Mesodermal cell (in vitro differentiated cells): ENCODE results near the gene GRAMD4.
"Not testable (repeated sequence)": the region's sequence is repeated elsewhere in the genome, so short reads cannot be mapped to it uniquely, and the experiment has no call there.

Experiments used
- H3K27ac ChIP-seq: 2 replicates; pipeline ENCODE4 v1.7.0; 2013; ENCODE audit warnings: mild to moderate bottlenecking, low read depth, low read length, moderate library complexity; ENCODE audit not compliant: severe bottlenecking
- H3K36me3 ChIP-seq: 2 replicates; pipeline ENCODE4 v1.7.1; 2013; ENCODE audit warnings: mild to moderate bottlenecking, low read length, moderate library complexity; ENCODE audit not compliant: control insufficient read depth, insufficient read depth
- H3K4me1 ChIP-seq: one replicate; pipeline ENCODE4 v1.7.1; 2013; ENCODE audit warnings: mild to moderate bottlenecking, low read length; ENCODE audit not compliant: insufficient read depth, control insufficient read depth, poor library complexity, severe bottlenecking
- H3K4me3 ChIP-seq: 2 replicates; pipeline ENCODE4 v1.7.0; 2013; ENCODE audit warnings: low read length, control low read depth, mild to moderate bottlenecking; ENCODE audit not compliant: insufficient read depth, poor library complexity, severe bottlenecking; ENCODE audit errors: extremely low read depth
- H3K9me3 ChIP-seq: 2 replicates; pipeline ENCODE4 v1.7.1; 2013; ENCODE audit warnings: mild to moderate bottlenecking, low read length, moderate library complexity; ENCODE audit not compliant: control insufficient read depth
- WGBS, 2 experiments: methylation state at CpG; one replicate each; pipeline ENCODE4 v1.1.5; 2013; ENCODE audit warnings: missing lambda C conversion rate in 2 of 2; ENCODE audit not compliant: insufficient coverage in 2 of 2; 5-methylcytosine and 5-hydroxymethylcytosine counted together

GRAMD4 gene

GRCh38 chr22:46642840-46643480 is 22.8 kb downstream of the GRAMD4 start:
- not testable (repeated sequence) for H3K36me3 ChIP-seq, H3K4me1 ChIP-seq, H3K9me3 ChIP-seq, H3K27ac ChIP-seq, H3K4me3 ChIP-seq
- 92 to 95% methylated on average over 5 of the region's 5 CpGs for WGBS, 2 experiments

GRCh38 chr22:46646531-46647215 is 26.5 kb downstream of the GRAMD4 start:
- no peaks in the 10 kb centered on the region for H3K9me3 ChIP-seq
- H3K4me1 ChIP-seq = peaks cover 6% of the 10 kb centered on the region
- no peak overlapping the region for H3K27ac ChIP-seq
- no peaks in the 10 kb centered on the region for H3K36me3 ChIP-seq
- WGBS, 2 experiments = 93 to 95% methylated on average over 6 to 7 of the region's 10 CpGs
- no peak overlapping the region for H3K4me3 ChIP-seq

- H3K27ac ChIP-seq, H3K9me3 ChIP-seq, H3K4me3 ChIP-seq, H3K36me3 ChIP-seq: not testable (repeated sequence)
- 84 to 98% methylated on average over 2 of the region's 2 CpGs for WGBS, 2 experiments
- H3K4me1 ChIP-seq = peaks cover 18% of the 10 kb centered on the region
These were observed 28.1 kb downstream of the GRAMD4 start for GRCh38 chr22:46648225-46648820.

GRCh38 chr22:46649141-46650077 is 29.2 kb downstream of the GRAMD4 start:
- no peak overlapping the region for H3K27ac ChIP-seq
- peaks cover 20% of the 10 kb centered on the region for H3K4me1 ChIP-seq

GRCh38 chr22:46650078-46650810 is 30.1 kb downstream of the GRAMD4 start:
- no peak overlapping the region for H3K4me3 ChIP-seq
- WGBS, 2 experiments = 94 to 97% methylated on average over 16 to 20 of the region's 25 CpGs
- H3K36me3 ChIP-seq = no peaks in the 10 kb centered on the region
- H3K9me3 ChIP-seq = no peaks in the 10 kb centered on the region
- peaks cover 20% of the 10 kb centered on the region for H3K4me1 ChIP-seq
- H3K27ac ChIP-seq = no peak overlapping the region

More at GRCh38 chr22:46649141-46650077, 29.2 kb downstream of the GRAMD4 start:
- 94 to 96% methylated on average over 21 to 25 of the region's 25 CpGs for WGBS, 2 experiments
- H3K9me3 ChIP-seq = no peaks in the 10 kb centered on the region
- no peak overlapping the region for H3K4me3 ChIP-seq
- H3K36me3 ChIP-seq = no peaks in the 10 kb centered on the region

- Histone ChIP-seq H3K4me3 (no peak overlapping the region), H3K36me3 (no peaks in the 10 kb centered on the region), H3K4me1 (peaks cover 20% of the 10 kb centered on the region), H3K9me3 (no peaks in the 10 kb centered on the region), H3K27ac (no peak overlapping the region)
- 95 to 97% methylated on average over 15 to 16 of the region's 16 CpGs for WGBS, 2 experiments
These were observed 31.1 kb downstream of the GRAMD4 start for GRCh38 chr22:46651316-46651715.

- H3K9me3 ChIP-seq = no peaks in the 10 kb centered on the region
- H3K4me1 ChIP-seq = peaks cover 20% of the 10 kb centered on the region
- H3K27ac ChIP-seq = no peak overlapping the region
- H3K36me3 ChIP-seq = no peaks in the 10 kb centered on the region
- 85 to 89% methylated on average over 16 to 17 of the region's 22 CpGs for WGBS, 2 experiments
- H3K4me3 ChIP-seq = no peak overlapping the region
These were observed 32.1 kb downstream of the GRAMD4 start for GRCh38 chr22:46652081-46652846.

- Histone ChIP-seq H3K36me3 (no peaks in the 10 kb centered on the region), H3K4me1 (peaks cover 20% of the 10 kb centered on the region), H3K4me3 (no peak overlapping the region), H3K9me3 (no peaks in the 10 kb centered on the region), H3K27ac (peak overlapping the region; percentile 5)
- 88 to 91% methylated on average over 23 of the region's 23 CpGs for WGBS, 2 experiments
These were observed 32.7 kb downstream of the GRAMD4 start for GRCh38 chr22:46652847-46653331.

GRCh38 chr22:46653596-46653995 is 33.4 kb downstream of the GRAMD4 start:
- no peaks in the 10 kb centered on the region for H3K9me3 ChIP-seq
- H3K36me3 ChIP-seq = no peaks in the 10 kb centered on the region
- no peak overlapping the region for H3K27ac ChIP-seq
- H3K4me1 ChIP-seq = peaks cover 20% of the 10 kb centered on the region
- 89 to 95% methylated on average over 8 of the region's 8 CpGs for WGBS, 2 experiments
- H3K4me3 ChIP-seq = no peak overlapping the region
